Left kidney (tissue), 2 donors: ENCODE data around the gene DEK. TPM values are rescaled to one million over a fixed set of nuclear protein-coding genes. Genes with fewer than 3 reads are reported as not detected.
"Not testable (repeated sequence)": the region's sequence is repeated elsewhere in the genome, so short reads cannot be mapped to it uniquely, and the experiment has no call there.

Source experiments
- DNase-seq: peaks from one replicate; pipeline ENCODE4 v3.0.0-alpha.2; 2013
- polyA plus RNA-seq: library from polyadenylated mRNA; unstranded; fragments of 120-200 nt; gene quantifications from one replicate; pipeline ENCODE4 v1.2.1, GENCODE V29; 2013; ENCODE audit not compliant: insufficient read length

The DEK gene
- polyA plus RNA-seq, 1 donor, result 257 TPM

- DNase-seq, result no peak
Observed at GRCh38 chr6:18241208-18242038, 22.9 kb downstream of the DEK start.

GRCh38 chr6:18240230-18240629, 24.1 kb downstream of the DEK start:
- DNase-seq, result no peak

- DNase-seq, result no peak
Observed at GRCh38 chr6:18237167-18237566, 27.2 kb downstream of the DEK start.

GRCh38 chr6:18235524-18235923, 28.8 kb downstream of the DEK start:
- no peak for DNase-seq

- no peak for DNase-seq
Observed at GRCh38 chr6:18234564-18234963, 29.8 kb downstream of the DEK start.

- DNase-seq, result not testable (repeated sequence)
Observed at GRCh38 chr6:18233770-18234169, 30.6 kb downstream of the DEK start.

- DNase-seq, result not testable (repeated sequence)
Observed at GRCh38 chr6:18231856-18232255, 32.5 kb downstream of the DEK start.

- DNase-seq, result not testable (repeated sequence)
Observed at GRCh38 chr6:18228590-18228989, 35.7 kb downstream of the DEK start.

- not testable (repeated sequence) for DNase-seq
Observed at GRCh38 chr6:18227166-18227565, 37.2 kb downstream of the DEK start.

GRCh38 chr6:18226451-18227105, 37.8 kb downstream of the DEK start:
- not testable (repeated sequence) for DNase-seq

GRCh38 chr6:18221288-18221615, 43.1 kb downstream of the DEK start:
- DNase-seq, result no peak

- no peak for DNase-seq
Observed at GRCh38 chr6:18219591-18219990, 44.7 kb downstream of the DEK start.

GRCh38 chr6:18218233-18218632, 46.1 kb downstream of the DEK start:
- DNase-seq, result no peak

- DNase-seq, result no peak
Observed at GRCh38 chr6:18216411-18216810, 47.9 kb downstream of the DEK start.

- no peak for DNase-seq
Observed at GRCh38 chr6:18215436-18215835, 48.9 kb downstream of the DEK start.

GRCh38 chr6:18214003-18214402, 50.3 kb downstream of the DEK start:
- no peak for DNase-seq

- DNase-seq, result no peak
Observed at GRCh38 chr6:18213439-18213838, 50.9 kb downstream of the DEK start.

GRCh38 chr6:18212231-18212630, 52.1 kb downstream of the DEK start:
- no peak for DNase-seq

GRCh38 chr6:18211338-18211737, 53.0 kb downstream of the DEK start:
- no peak for DNase-seq

GRCh38 chr6:18210707-18211106, 53.6 kb downstream of the DEK start:
- no peak for DNase-seq

GRCh38 chr6:18209539-18210197, 54.7 kb downstream of the DEK start:
- DNase-seq, result no peak

GRCh38 chr6:18208778-18209177, 55.6 kb downstream of the DEK start:
- not testable (repeated sequence) for DNase-seq

GRCh38 chr6:18207949-18208348, 56.4 kb downstream of the DEK start:
- no peak for DNase-seq
